ENCODE measurements around the gene RTN4RL1. TPM values are rescaled to one million over a fixed set of nuclear protein-coding genes. Genes with fewer than 3 reads are reported as not detected.

RTN4RL1 gene
- total RNA-seq, 1 donor from 2014 or later = 4.0 TPM

GRCh38 chr17:1979182-1979985 is 45.8 kb downstream of the RTN4RL1 start:
- Histone ChIP-seq H3K9me3 (replicated peaks) (no peaks in the 10 kb centered on the region), H3K4me3 (no peak overlapping the region), H3K27ac (replicated peaks) (no peak overlapping the region), H3K27me3 (ENCODE audit: low read depth) (peaks cover 29% of the 10 kb centered on the region), H3K4me1 (peaks cover 8% of the 10 kb centered on the region), H3K36me3 (no peaks in the 10 kb centered on the region)
- TF ChIP-seq CTCF (IDR thresholded peaks at IDR 0.05; ENCODE audit: borderline replicate concordance) = no peak
- DNase-seq = no peak
- intact Hi-C loops (cut with micrococcal nuclease) = no loop called here

DNA sequence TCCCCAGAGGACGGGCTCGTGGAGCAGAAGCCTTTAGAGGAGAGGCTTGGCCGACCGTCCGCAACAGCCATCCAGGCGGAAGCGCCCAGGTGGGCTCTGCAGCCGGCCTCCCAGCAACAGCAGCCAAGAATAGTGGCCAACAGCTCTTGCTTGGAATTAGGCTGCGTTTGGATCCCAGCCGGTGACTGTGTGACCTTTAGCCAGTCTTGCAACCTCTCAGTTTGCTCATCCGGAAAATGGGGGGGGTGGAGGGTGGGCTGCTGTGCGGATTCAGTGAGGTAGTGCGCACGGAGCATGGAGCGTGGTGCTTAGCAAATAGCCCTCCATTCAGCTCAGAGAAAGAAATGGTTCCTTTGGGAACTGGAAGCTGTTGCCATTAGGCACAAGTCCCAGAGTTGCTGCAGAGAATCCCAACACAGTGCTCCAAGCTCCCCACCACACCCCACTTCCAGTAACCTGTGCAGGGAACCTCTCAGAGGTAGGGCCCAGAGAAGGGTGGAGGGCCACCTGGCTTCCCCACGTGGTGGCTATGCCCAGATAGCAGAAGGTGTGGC is 46.7 kb downstream of the RTN4RL1 start:
- Histone ChIP-seq H3K4me3 (no peak overlapping the region), H3K27me3 (ENCODE audit: low read depth) (peaks cover 29% of the 10 kb centered on the region), H3K36me3 (no peaks in the 10 kb centered on the region), H3K4me1 (peaks cover 8% of the 10 kb centered on the region), H3K9me3 (replicated peaks) (no peaks in the 10 kb centered on the region), H3K27ac (replicated peaks) (no peak overlapping the region)
- DNase-seq = no peak
- intact Hi-C loops (cut with micrococcal nuclease) = no loop called here
- TF ChIP-seq CTCF (IDR thresholded peaks at IDR 0.05; ENCODE audit: borderline replicate concordance) = no peak

- intact Hi-C loops (cut with micrococcal nuclease) = no loop called here
- TF ChIP-seq CTCF (IDR thresholded peaks at IDR 0.05; ENCODE audit: borderline replicate concordance) = no peak
- no peak overlapping the region for H3K27ac ChIP-seq (replicated peaks)
- H3K9me3 ChIP-seq (replicated peaks) = no peaks in the 10 kb centered on the region
- no peaks in the 10 kb centered on the region for H3K36me3 ChIP-seq
- no peak for DNase-seq
- peak overlapping the region; percentile 37 for H3K4me3 ChIP-seq
- peaks cover 29% of the 10 kb centered on the region for H3K27me3 ChIP-seq (ENCODE audit: low read depth)
- H3K4me1 ChIP-seq = peaks cover 8% of the 10 kb centered on the region
Observed at GRCh38 chr17:1977583-1978395, 47.3 kb downstream of the RTN4RL1 start.

DNA sequence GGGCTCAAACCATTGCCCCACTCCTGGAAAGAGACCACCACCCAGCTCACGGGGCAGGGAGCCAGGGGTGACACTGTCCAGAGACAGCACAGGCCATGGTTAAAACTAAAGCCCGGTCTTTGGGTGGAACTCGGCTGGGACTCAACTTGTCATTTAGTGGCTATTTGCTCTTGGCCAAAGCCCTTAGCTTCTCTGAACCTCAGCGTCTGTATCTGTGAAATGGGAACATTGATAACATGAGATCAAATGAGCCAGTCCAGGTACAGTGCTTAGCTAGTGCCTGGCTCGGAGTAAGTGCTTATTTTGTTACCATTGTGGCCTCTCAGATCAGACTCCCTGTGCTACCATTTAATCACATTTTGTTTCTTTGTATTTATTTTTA is 48.5 kb downstream of the RTN4RL1 start:
- H3K4me1 ChIP-seq = peaks cover 16% of the 10 kb centered on the region
- H3K4me3 ChIP-seq = no peak overlapping the region
- DNase-seq = no peak
- H3K36me3 ChIP-seq = no peaks in the 10 kb centered on the region
- no peak overlapping the region for H3K27ac ChIP-seq (replicated peaks)
- H3K27me3 ChIP-seq (ENCODE audit: low read depth) = peaks cover 29% of the 10 kb centered on the region
- intact Hi-C loops (cut with micrococcal nuclease) = no loop called here
- no peaks in the 10 kb centered on the region for H3K9me3 ChIP-seq (replicated peaks)
- TF ChIP-seq CTCF (IDR thresholded peaks at IDR 0.05; ENCODE audit: borderline replicate concordance) = no peak

DNA sequence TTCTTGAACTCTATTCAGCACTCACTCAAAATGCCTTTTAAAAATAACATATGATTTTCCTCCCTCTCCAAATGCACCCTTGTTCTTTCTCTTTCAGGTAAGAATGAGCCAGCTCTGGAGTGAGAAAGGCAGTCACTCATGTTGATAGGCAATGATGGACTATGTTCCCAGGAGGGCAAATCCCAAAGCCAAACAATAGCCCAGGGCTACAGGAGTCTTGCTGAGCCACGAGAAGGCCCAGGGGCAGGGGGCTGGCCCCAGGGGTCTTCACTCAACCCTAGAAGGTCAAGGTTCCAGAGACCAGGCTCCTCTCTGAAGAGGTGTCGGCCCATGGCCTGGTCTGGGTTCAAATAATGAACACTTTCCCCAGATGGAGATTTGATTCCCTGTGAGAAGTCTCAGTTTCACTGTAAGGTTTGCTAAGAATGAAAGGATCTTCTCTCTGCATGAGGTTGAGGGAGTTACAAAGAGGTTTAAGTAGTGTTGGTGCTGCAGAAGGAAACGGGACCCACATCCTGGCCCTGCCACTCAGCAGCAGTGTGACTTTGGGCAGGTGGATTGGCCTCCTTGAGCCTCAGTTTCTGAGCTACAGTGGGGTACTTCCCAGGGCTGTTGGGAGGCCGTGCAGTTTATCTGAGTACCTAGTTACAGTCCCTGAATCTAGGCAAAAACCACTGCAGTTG is 49.0 kb downstream of the RTN4RL1 start:
- no peak overlapping the region for H3K4me3 ChIP-seq
- no peak for DNase-seq
- peaks cover 16% of the 10 kb centered on the region for H3K4me1 ChIP-seq
- H3K9me3 ChIP-seq (replicated peaks) = no peaks in the 10 kb centered on the region
- peaks cover 29% of the 10 kb centered on the region for H3K27me3 ChIP-seq (ENCODE audit: low read depth)
- H3K27ac ChIP-seq (replicated peaks) = no peak overlapping the region
- H3K36me3 ChIP-seq = no peaks in the 10 kb centered on the region
- intact Hi-C loops (cut with micrococcal nuclease) = no loop called here
- no peak for TF ChIP-seq CTCF (IDR thresholded peaks at IDR 0.05; ENCODE audit: borderline replicate concordance)
